ENCODE data around the gene TMEM59L. TPM values are rescaled to one million over a fixed set of nuclear protein-coding genes. Genes with fewer than 3 reads are reported as not detected.

Gene TMEM59L
- total and polyA plus RNA-seq, 2 of the 4 experiments (the other 2 are of a cell fraction), result under 0.01 to 5.9 TPM

DNA sequence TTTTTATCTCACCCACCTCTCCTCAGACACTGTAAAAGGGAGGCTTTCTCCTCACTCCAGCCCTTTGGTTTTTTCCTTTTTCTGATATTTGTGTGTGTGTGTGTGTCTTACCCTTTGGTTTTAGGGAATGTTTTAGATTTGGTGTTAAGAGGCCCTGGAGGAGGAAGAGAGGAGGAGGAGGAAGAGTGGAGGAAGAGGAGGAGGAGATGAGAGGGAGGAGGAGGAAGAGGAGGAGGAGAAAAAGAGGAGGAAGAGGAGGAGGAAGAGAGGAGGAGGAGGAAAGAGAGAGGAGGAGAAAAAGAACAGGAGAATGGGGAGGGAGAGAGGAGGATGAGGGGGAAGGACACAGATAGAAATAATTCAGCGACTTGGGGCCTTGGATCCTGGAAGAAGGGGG is 34.7 kb downstream of the TMEM59L start:
- in situ Hi-C loops (cut with MboI; ENCODE audit: low sequenced_read_pairs), result no loop called here
- no peak overlapping the region for H3K23ac ChIP-seq (ENCODE audit: low read depth, low read length)
- no peak overlapping the region for H3K14ac ChIP-seq (replicated peaks; ENCODE audit: low read depth, low read length)
- no peak overlapping the region for H2AK9ac ChIP-seq (replicated peaks; ENCODE audit: low read depth, low read length, poor library complexity)
- H3K18ac ChIP-seq (ENCODE audit: low read depth, low read length), result no peak overlapping the region
- H3K27ac ChIP-seq (ENCODE audit: insufficient read depth, low read length), result no peak overlapping the region
- ChIA-PET POLR2A (ENCODE audit: unreplicated experiment) (no interaction called here), CTCF (no interaction called here)
- intact Hi-C loops (cut with micrococcal nuclease), result no loop called here
- no peak overlapping the region for H4K5ac ChIP-seq (ENCODE audit: low read depth, low read length)
- no peak overlapping the region for H4K91ac ChIP-seq (ENCODE audit: insufficient read depth, low read depth, low read length)
- H3K36me3 ChIP-seq (ENCODE audit: control insufficient read depth, insufficient read depth, low read length), result no peaks in the 10 kb centered on the region
- no peak for TF ChIP-seq MAFK (IDR thresholded peaks at IDR 0.05; ENCODE audit: low read depth, low read length)
- no peak for TF ChIP-seq RFX5 (IDR thresholded peaks at IDR 0.05; ENCODE audit: low read depth, low read length)
- no peak for TF ChIP-seq POLR2A (IDR thresholded peaks at IDR 0.05; ENCODE audit: low read depth, low read length)
- H2AK5ac ChIP-seq (ENCODE audit: low read depth, low read length), result no peak overlapping the region
- BruUV-seq (replicated peaks), result no TSS peak
- H3K4me1 ChIP-seq (ENCODE audit: control insufficient read depth, insufficient read depth, low read length), result peaks cover 34% of the 10 kb centered on the region
- dilution Hi-C loops (cut with HindIII; ENCODE audit: low sequenced_read_pairs, unreplicated experiment), result no loop called here
- H3K4ac ChIP-seq (ENCODE audit: low read depth, low read length), result no peak overlapping the region; the same call in 1 of the 2 replicates
- H3K4me3 ChIP-seq (ENCODE audit: insufficient read depth, low read depth, low read length), result no peak overlapping the region
- H2BK15ac ChIP-seq (ENCODE audit: low read depth, low read length), result no peak overlapping the region
- no peak overlapping the region for H3K4me2 ChIP-seq (ENCODE audit: low read depth, low read length)
- H2BK120ac ChIP-seq (ENCODE audit: low read depth, low read length), result no peak overlapping the region
- H3K9me3 ChIP-seq (ENCODE audit: control insufficient read depth, insufficient read depth, low read length), result no peaks in the 10 kb centered on the region; the same call in 1 of the 2 replicates
- H3K79me1 ChIP-seq (ENCODE audit: low read depth in 1 of 2, low read length in 2 of 2), result peaks cover 18 to 66% of the 10 kb centered on the region in 2 experiments; a peak in 3 of 4 replicates
- H2AFZ ChIP-seq (replicated peaks; ENCODE audit: low read length, poor library complexity), result no peak overlapping the region
- no peak overlapping the region for H3K9ac ChIP-seq (ENCODE audit: low read depth, low read length)
- H4K20me1 ChIP-seq (ENCODE audit: insufficient read depth, low read length), result peaks cover 34% of the 10 kb centered on the region
- no CpG with 5 or more reads among the region's 1 CpG for WGBS, 2 experiments (ENCODE audit: extremely low coverage in 2 of 2, insufficient read length in 1 of 2)
- H3K27me3 ChIP-seq (ENCODE audit: control insufficient read depth, insufficient read depth, low read length), result no peaks in the 10 kb centered on the region
- no peak overlapping the region for H2BK5ac ChIP-seq (ENCODE audit: low read depth, low read length, poor library complexity, severe bottlenecking)
- no peak overlapping the region for H3K56ac ChIP-seq (ENCODE audit: extremely low read depth, insufficient read depth, low read length)
- peaks cover 24% of the 10 kb centered on the region for H3K9me1 ChIP-seq (ENCODE audit: insufficient read depth, low read length)
- H4K8ac ChIP-seq (ENCODE audit: low read depth in 2 of 2, low read length in 2 of 2), result no peak overlapping the region
- no peak overlapping the region for H2BK20ac ChIP-seq (ENCODE audit: low read depth, low read length)
- no peak for ATAC-seq (ENCODE audit: low read depth)
- no peak for DNase-seq

Measured in IMR-90 (cell line).